WTC11 (cell line): ENCODE data around the gene MRLN. TPM values are rescaled to one million over a fixed set of nuclear protein-coding genes. Genes with fewer than 3 reads are reported as not detected.
A peak's percentile ranks its signal among the peaks of the same experiment; 100 is the strongest.

Experiments used
- ATAC-seq: fragments of 200-7000 bp; cut with Tn5 transposase; 2 replicates; pipeline ENCODE4 v1.10.0; 2021; ENCODE audit warnings: mild to moderate bottlenecking, moderate library complexity
- CTCF ChIA-PET: fragments of 300-600 bp; sonication (Branson Sonifier 250); formaldehyde crosslinking; loops from one replicate; lab custom pipeline; 2021; ENCODE audit warnings: antibody characterized with exemption; lab: Charles Lee
- POLR2A ChIA-PET: fragments of 350-600 bp; sonication (Branson Sonifier 250); formaldehyde crosslinking; loops from one replicate; lab custom pipeline; 2021; ENCODE audit warnings: antibody characterized with exemption; lab: Charles Lee
- DNase-seq: peaks from one replicate; pipeline ENCODE4 v3.0.0; 2021; ENCODE audit warnings: low spot score
- H3K27ac Mint-ChIP-seq: 2 replicates; pipeline ENCODE4 v1.8.0; 2021; ENCODE audit warnings: mixed read lengths
- H3K27me3 Mint-ChIP-seq: 2 replicates; pipeline ENCODE4 v1.8.0; 2021; ENCODE audit warnings: low read depth, mild to moderate bottlenecking, moderate library complexity, mixed read lengths
- H3K36me3 Mint-ChIP-seq: 2 replicates; pipeline ENCODE4 v1.8.0; 2021; ENCODE audit warnings: mixed read lengths
- H3K4me1 Mint-ChIP-seq: 2 replicates; pipeline ENCODE4 v1.8.0; 2022; ENCODE audit warnings: mixed read lengths
- H3K4me3 Mint-ChIP-seq: 2 replicates; pipeline ENCODE4 v1.8.0; 2021; ENCODE audit warnings: mild to moderate bottlenecking, moderate library complexity, mixed read lengths
- H3K9me3 Mint-ChIP-seq: 2 replicates; pipeline ENCODE4 v1.8.0; 2021; ENCODE audit warnings: mixed read lengths
- AFF4 ChIP-seq: sonication (generic); formaldehyde crosslinking; IDR thresholded peaks from 2 replicates; pipeline ENCODE4 v1.8.1; 2023; ENCODE audit warnings: mild to moderate bottlenecking, missing genetic modification reagents, borderline replicate concordance
- CDX4 ChIP-seq: fragments of 250-450 bp; sonication (Bioruptor Pico); IDR thresholded peaks from 2 replicates; pipeline ENCODE4 v1.9.0; 2021; ENCODE audit warnings: moderate library complexity, mild to moderate bottlenecking, inconsistent platforms, borderline replicate concordance
- CREB1 ChIP-seq: sonication (generic); formaldehyde crosslinking; IDR thresholded peaks from 2 replicates; pipeline ENCODE4 v1.8.0; 2023; ENCODE audit warnings: mild to moderate bottlenecking, missing genetic modification reagents
- EMX1 ChIP-seq: fragments of 250-450 bp; sonication (Bioruptor Pico); IDR thresholded peaks from 2 replicates; pipeline ENCODE4 v1.8.0; 2021; ENCODE audit warnings: mild to moderate bottlenecking
- JAZF1 ChIP-seq: fragments of 250-450 bp; sonication (Bioruptor Pico); IDR thresholded peaks from 2 replicates; pipeline ENCODE4 v1.9.0; 2021; ENCODE audit warnings: moderate library complexity, mild to moderate bottlenecking, inconsistent platforms
- NFE2L1 ChIP-seq: sonication (generic); formaldehyde crosslinking; IDR thresholded peaks from 2 replicates; pipeline ENCODE4 v1.8.1; 2023; ENCODE audit warnings: missing genetic modification reagents
- NR3C1 ChIP-seq: sonication (generic); formaldehyde crosslinking; conservative IDR thresholded peaks from 2 replicates; pipeline ENCODE4 v1.8.1; 2023; ENCODE audit warnings: low read depth, mild to moderate bottlenecking, missing genetic modification reagents
- OVOL2 ChIP-seq: fragments of 250-450 bp; sonication (Bioruptor Pico); IDR thresholded peaks from 2 replicates; pipeline ENCODE4 v1.9.0; 2021; ENCODE audit warnings: mild to moderate bottlenecking, borderline replicate concordance
- RORB ChIP-seq: fragments of 250-450 bp; sonication (Bioruptor Pico); IDR thresholded peaks from 2 replicates; pipeline ENCODE4 v1.9.0; 2021; ENCODE audit warnings: mild to moderate bottlenecking
- SOX15 ChIP-seq: fragments of 250-450 bp; sonication (Bioruptor Pico); IDR thresholded peaks from 2 replicates; pipeline ENCODE4 v1.9.0; 2021; ENCODE audit warnings: mild to moderate bottlenecking
- TEAD1 ChIP-seq: sonication (generic); formaldehyde crosslinking; IDR thresholded peaks from 2 replicates; pipeline ENCODE4 v1.8.0; 2022; ENCODE audit warnings: mild to moderate bottlenecking, missing genetic modification reagents
- TEAD4 ChIP-seq: sonication (generic); formaldehyde crosslinking; IDR thresholded peaks from 2 replicates; pipeline ENCODE4 v1.8.0; 2022; ENCODE audit warnings: mild to moderate bottlenecking, missing genetic modification reagents
- USF1 ChIP-seq: sonication (generic); formaldehyde crosslinking; IDR thresholded peaks from 2 replicates; pipeline ENCODE4 v1.8.0; 2022; ENCODE audit warnings: mild to moderate bottlenecking, missing genetic modification reagents
- ZNF263 ChIP-seq: sonication (generic); formaldehyde crosslinking; IDR thresholded peaks from 2 replicates; pipeline ENCODE4 v1.8.1; 2022; ENCODE audit warnings: low read depth, mild to moderate bottlenecking, moderate library complexity, missing genetic modification reagents
- ZNF396 ChIP-seq: fragments of 250-450 bp; sonication (Bioruptor Pico); IDR thresholded peaks from 2 replicates; pipeline ENCODE4 v1.8.0; 2021; ENCODE audit warnings: mild to moderate bottlenecking, moderate library complexity, borderline replicate concordance
- ZNF416 ChIP-seq: fragments of 250-450 bp; sonication (Bioruptor Pico); IDR thresholded peaks from 2 replicates; pipeline ENCODE4 v1.9.0; 2021; ENCODE audit warnings: mild to moderate bottlenecking, inconsistent platforms
- ZNF532 ChIP-seq: fragments of 250-450 bp; sonication (Bioruptor Pico); IDR thresholded peaks from 2 replicates; pipeline ENCODE4 v1.9.0; 2021; ENCODE audit warnings: mild to moderate bottlenecking, borderline replicate concordance
- total RNA-seq: library from RNA; stranded (reverse); gene quantifications from 3 replicates; pipeline ENCODE4 v1.2.3, GENCODE V29; 2021
- TF ChIP-seq, protein P1 (sequence below): sonication (generic); formaldehyde crosslinking; IDR thresholded peaks from 2 replicates; pipeline ENCODE4 v1.8.0; 2023; ENCODE audit warnings: missing genetic modification reagents
- TF ChIP-seq, protein P2 (sequence below): sonication (generic); formaldehyde crosslinking; IDR thresholded peaks from 2 replicates; pipeline ENCODE4 v1.8.0; 2022; ENCODE audit warnings: missing genetic modification reagents

Gene MRLN
- total RNA-seq, 1 experiment from 2014 or later: not detected

GRCh38 chr10:59762505-59762904 is 9.2 kb upstream of the MRLN start:
- TF ChIP-seq EMX1 (CRISPR knock-in tag): no peak
- TF ChIP-seq TEAD4: no peak
- no peak for TF ChIP-seq SOX15 (CRISPR knock-in tag)
- no peak for TF ChIP-seq ZNF396 (CRISPR knock-in tag)
- TF ChIP-seq, protein P1, sequence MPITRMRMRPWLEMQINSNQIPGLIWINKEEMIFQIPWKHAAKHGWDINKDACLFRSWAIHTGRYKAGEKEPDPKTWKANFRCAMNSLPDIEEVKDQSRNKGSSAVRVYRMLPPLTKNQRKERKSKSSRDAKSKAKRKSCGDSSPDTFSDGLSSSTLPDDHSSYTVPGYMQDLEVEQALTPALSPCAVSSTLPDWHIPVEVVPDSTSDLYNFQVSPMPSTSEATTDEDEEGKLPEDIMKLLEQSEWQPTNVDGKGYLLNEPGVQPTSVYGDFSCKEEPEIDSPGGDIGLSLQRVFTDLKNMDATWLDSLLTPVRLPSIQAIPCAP (CRISPR knock-in tag): no peak
- no peak for TF ChIP-seq ZNF532 (CRISPR knock-in tag)
- TF ChIP-seq JAZF1 (CRISPR knock-in tag): no peak
- no peak for TF ChIP-seq CDX4 (CRISPR knock-in tag)
- TF ChIP-seq RORB (CRISPR knock-in tag): no peak
- no peak for DNase-seq
- peak overlapping the region; percentile 37; the same call in 1 of the 2 replicates for H3K27ac Mint-ChIP-seq
- H3K36me3 Mint-ChIP-seq: peaks cover 7% of the 10 kb centered on the region
- no peak overlapping the region for H3K4me3 Mint-ChIP-seq
- H3K27me3 Mint-ChIP-seq: no peaks in the 10 kb centered on the region; the same call in 1 of the 2 replicates
- POLR2A ChIA-PET: no interaction called here
- H3K4me1 Mint-ChIP-seq: peaks cover 17% of the 10 kb centered on the region
- H3K9me3 Mint-ChIP-seq: peaks cover 45% of the 10 kb centered on the region
- ATAC-seq: peak; percentile 95
- CTCF ChIA-PET: interaction anchor here (0.9 kb wide), 1 partner anchor 68 kb away, joined by 4 read pairs; no protein-coding TSS in a partner anchor

- H3K27ac Mint-ChIP-seq: no peak overlapping the region
- no peak overlapping the region for H3K4me3 Mint-ChIP-seq
- POLR2A ChIA-PET: interaction anchor here (0.7 kb wide), 1 partner anchor 35 kb away, joined by 3 read pairs; no protein-coding TSS in a partner anchor
- H3K9me3 Mint-ChIP-seq: peaks cover 19% of the 10 kb centered on the region
- CTCF ChIA-PET: no interaction called here
- no peaks in the 10 kb centered on the region; the same call in 1 of the 2 replicates for H3K27me3 Mint-ChIP-seq
- TF ChIP-seq TEAD1 (CRISPR knock-in tag): no peak
- no peak for TF ChIP-seq ZNF263
- TF ChIP-seq NR3C1 (CRISPR knock-in tag): no peak
- no peak for TF ChIP-seq USF1 (CRISPR knock-in tag)
- TF ChIP-seq ZNF416: no peak
- TF ChIP-seq CREB1 (CRISPR knock-in tag): no peak
- TF ChIP-seq OVOL2 (CRISPR knock-in tag): no peak
- TF ChIP-seq, all 79 proteins: peak for 0
- Mint-ChIP-seq H3K36me3 (peaks cover 7% of the 10 kb centered on the region), H3K4me1 (peaks cover 14% of the 10 kb centered on the region)
- DNase-seq: no peak
- ATAC-seq: no peak
Measured at GRCh38 chr10:59757966-59758365, 4.7 kb upstream of the MRLN start.

GRCh38 chr10:59754951-59755350 is 1.7 kb upstream of the MRLN start:
- H3K4me3 Mint-ChIP-seq: no peak overlapping the region
- no peak for DNase-seq
- peaks cover 6% of the 10 kb centered on the region for H3K9me3 Mint-ChIP-seq
- H3K36me3 Mint-ChIP-seq: no peaks in the 10 kb centered on the region
- ATAC-seq: no peak
- CTCF ChIA-PET: no interaction called here
- H3K27me3 Mint-ChIP-seq: no peaks in the 10 kb centered on the region; the same call in 1 of the 2 replicates
- H3K4me1 Mint-ChIP-seq: peaks cover 6% of the 10 kb centered on the region
- no peak overlapping the region for H3K27ac Mint-ChIP-seq
- POLR2A ChIA-PET: interaction anchor here (0.6 kb wide), 1 partner anchor 249 kb away, joined by 3 read pairs; no protein-coding TSS in a partner anchor
- TF ChIP-seq AFF4 (CRISPR knock-in tag): no peak
- TF ChIP-seq NFE2L1 (CRISPR knock-in tag): no peak
- TF ChIP-seq, protein P2, sequence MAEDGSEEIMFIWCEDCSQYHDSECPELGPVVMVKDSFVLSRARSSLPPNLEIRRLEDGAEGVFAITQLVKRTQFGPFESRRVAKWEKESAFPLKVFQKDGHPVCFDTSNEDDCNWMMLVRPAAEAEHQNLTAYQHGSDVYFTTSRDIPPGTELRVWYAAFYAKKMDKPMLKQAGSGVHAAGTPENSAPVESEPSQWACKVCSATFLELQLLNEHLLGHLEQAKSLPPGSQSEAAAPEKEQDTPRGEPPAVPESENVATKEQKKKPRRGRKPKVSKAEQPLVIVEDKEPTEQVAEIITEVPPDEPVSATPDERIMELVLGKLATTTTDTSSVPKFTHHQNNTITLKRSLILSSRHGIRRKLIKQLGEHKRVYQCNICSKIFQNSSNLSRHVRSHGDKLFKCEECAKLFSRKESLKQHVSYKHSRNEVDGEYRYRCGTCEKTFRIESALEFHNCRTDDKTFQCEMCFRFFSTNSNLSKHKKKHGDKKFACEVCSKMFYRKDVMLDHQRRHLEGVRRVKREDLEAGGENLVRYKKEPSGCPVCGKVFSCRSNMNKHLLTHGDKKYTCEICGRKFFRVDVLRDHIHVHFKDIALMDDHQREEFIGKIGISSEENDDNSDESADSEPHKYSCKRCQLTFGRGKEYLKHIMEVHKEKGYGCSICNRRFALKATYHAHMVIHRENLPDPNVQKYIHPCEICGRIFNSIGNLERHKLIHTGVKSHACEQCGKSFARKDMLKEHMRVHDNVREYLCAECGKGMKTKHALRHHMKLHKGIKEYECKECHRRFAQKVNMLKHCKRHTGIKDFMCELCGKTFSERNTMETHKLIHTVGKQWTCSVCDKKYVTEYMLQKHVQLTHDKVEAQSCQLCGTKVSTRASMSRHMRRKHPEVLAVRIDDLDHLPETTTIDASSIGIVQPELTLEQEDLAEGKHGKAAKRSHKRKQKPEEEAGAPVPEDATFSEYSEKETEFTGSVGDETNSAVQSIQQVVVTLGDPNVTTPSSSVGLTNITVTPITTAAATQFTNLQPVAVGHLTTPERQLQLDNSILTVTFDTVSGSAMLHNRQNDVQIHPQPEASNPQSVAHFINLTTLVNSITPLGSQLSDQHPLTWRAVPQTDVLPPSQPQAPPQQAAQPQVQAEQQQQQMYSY (CRISPR knock-in tag): no peak
